Right lobe of liver (tissue), 4 donors: ENCODE data around the gene GALNT14.
"Not testable (repeated sequence)": the region's sequence is repeated elsewhere in the genome, so short reads cannot be mapped to it uniquely, and the experiment has no call there.

Experiments used
- POLR2A ChIP-seq: fragments of 450-650 bp; IDR thresholded peaks from one replicate; pipeline ENCODE4 v1.6.1; 2017; ENCODE audit warnings: antibody characterized with exemption, mild to moderate bottlenecking
- TF ChIP-seq, protein P1 (sequence below), 4 donors: fragments of 200-600 bp in 3 of 4; fragments of 450-650 bp in 1 of 4; IDR thresholded peaks; one replicate each; pipeline versions ENCODE4 v1.5.1 to v1.8.0; 2016 to 2022; ENCODE audit warnings: antibody characterized with exemption in 4 of 4, mild to moderate bottlenecking in 2 of 4
- donor health status: DM: no; HTN: no; CAD: no.
- donor health status: DM: no; HTN: no; CAD: no.
- donor health status: DM: no; HTN: yes; CAD: no.

- TF ChIP-seq POLR2A: not testable (repeated sequence)
- TF ChIP-seq, protein P1, sequence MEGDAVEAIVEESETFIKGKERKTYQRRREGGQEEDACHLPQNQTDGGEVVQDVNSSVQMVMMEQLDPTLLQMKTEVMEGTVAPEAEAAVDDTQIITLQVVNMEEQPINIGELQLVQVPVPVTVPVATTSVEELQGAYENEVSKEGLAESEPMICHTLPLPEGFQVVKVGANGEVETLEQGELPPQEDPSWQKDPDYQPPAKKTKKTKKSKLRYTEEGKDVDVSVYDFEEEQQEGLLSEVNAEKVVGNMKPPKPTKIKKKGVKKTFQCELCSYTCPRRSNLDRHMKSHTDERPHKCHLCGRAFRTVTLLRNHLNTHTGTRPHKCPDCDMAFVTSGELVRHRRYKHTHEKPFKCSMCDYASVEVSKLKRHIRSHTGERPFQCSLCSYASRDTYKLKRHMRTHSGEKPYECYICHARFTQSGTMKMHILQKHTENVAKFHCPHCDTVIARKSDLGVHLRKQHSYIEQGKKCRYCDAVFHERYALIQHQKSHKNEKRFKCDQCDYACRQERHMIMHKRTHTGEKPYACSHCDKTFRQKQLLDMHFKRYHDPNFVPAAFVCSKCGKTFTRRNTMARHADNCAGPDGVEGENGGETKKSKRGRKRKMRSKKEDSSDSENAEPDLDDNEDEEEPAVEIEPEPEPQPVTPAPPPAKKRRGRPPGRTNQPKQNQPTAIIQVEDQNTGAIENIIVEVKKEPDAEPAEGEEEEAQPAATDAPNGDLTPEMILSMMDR (IDR thresholded peaks at IDR 0.05): not testable (repeated sequence)
Observed at GRCh38 chr2:31183973-31184372, 45.7 kb upstream of the GALNT14 start.
